Psoas muscle (tissue), 8 donors: ENCODE data around the gene ARHGAP8. TPM values are rescaled to one million over a fixed set of nuclear protein-coding genes. Genes with fewer than 3 reads are reported as not detected.

Experiments
- ATAC-seq, 4 donors: fragments of 200-7000 bp; cut with Tn5 transposase; one replicate each; pipeline ENCODE4 v1.9.1; 2020; ENCODE audit warnings: moderate library complexity in 3 of 4, mild to moderate bottlenecking in 2 of 4
- DNase-seq, 2 donors: peaks; one replicate each; pipeline ENCODE4 v3.0.0-alpha.2; 2020
- H3K27ac ChIP-seq: fragments of 200-600 bp; one replicate; pipeline ENCODE4 v1.8.0; 2022
- H3K27me3 ChIP-seq, 3 donors: fragments of 200-600 bp in 1 of 3; one replicate each; pipeline versions ENCODE4 v1.6.1 to v1.8.0; 2013 to 2022; ENCODE audit warnings: low read length in 2 of 3, mild to moderate bottlenecking in 2 of 3, moderate library complexity in 1 of 3; ENCODE audit not compliant: insufficient read depth in 3 of 3
- H3K36me3 ChIP-seq, 2 donors: fragments of 200-600 bp in 1 of 2; one replicate each; pipeline versions ENCODE4 v1.6.1 to v1.8.0; 2013 to 2022; ENCODE audit warnings: low read depth in 1 of 2, mild to moderate bottlenecking in 1 of 2, moderate library complexity in 1 of 2; ENCODE audit not compliant: insufficient read depth in 1 of 2
- H3K4me1 ChIP-seq: fragments of 200-600 bp; one replicate; pipeline ENCODE4 v1.8.0; 2022
- H3K4me3 ChIP-seq: fragments of 200-600 bp; one replicate; pipeline ENCODE4 v1.8.0; 2022; ENCODE audit warnings: mild to moderate bottlenecking
- H3K9me3 ChIP-seq: fragments of 200-600 bp; one replicate; pipeline ENCODE4 v1.8.0; 2022
- CTCF ChIP-seq: fragments of 200-600 bp; IDR thresholded peaks from one replicate; pipeline ENCODE4 v1.8.0; 2022; ENCODE audit warnings: antibody characterized with exemption
- WGBS, 3 donors: extraction: QIAGEN DNeasy Blood & Tissue Kit; methylation state at CpG; one replicate each; pipeline versions ENCODE4 v1.1.6 to v1.1.7; 2013; 5-methylcytosine and 5-hydroxymethylcytosine counted together
- intact Hi-C, 2 donors: fragments of 100-400 bp; cut with DNase I; formaldehyde crosslinking; loops; one replicate each; pipeline versions ENCODE4 v1.11.0 to v1.14.2; 2022
- polyA plus RNA-seq, 3 donors: library from polyadenylated mRNA; stranded (reverse); fragments of 200-250 nt; gene quantifications; one replicate each; pipeline ENCODE4 v1.2.3, GENCODE V29; 2013
- total RNA-seq, 4 donors: library from RNA; stranded (reverse); fragmentation: NEBNext Ultra II Directional in 2 of 4; extraction: Animal tissue kit (Norgen Biotek cat#: 25700) in 2 of 4; gene quantifications; one replicate each; pipeline versions ENCODE4 v1.2.1 to v1.2.4, GENCODE V29; 2021 to 2023
- donor health status: healthy with polysubstance abuse.
- donor health status: DM: no; HTN: no; CAD: no; lungs with moderate emphysema.
- donor health status: Bipolar disorder and iron deficiency.
- donor health status: healthy.
- donor health status: DM: yes; HTN: yes; CAD: no.
- donor health status: DM: no; HTN: no; CAD: no.
- donor health status: DM: no; HTN: no; CAD: no.
- donor health status: DM: yes; HTN: yes; CAD: no.

ARHGAP8 gene
- total and polyA plus RNA-seq, 7 donors, result 0.14 TPM; not detected in 6

- TF ChIP-seq CTCF, result no peak
- intact Hi-C loops, result no loop called here
Measured at GRCh38 chr22:44786610-44787009, 34.2 kb downstream of the ARHGAP8 start.

GRCh38 chr22:44787832-44788231 lies 35.5 kb downstream of the ARHGAP8 start:
- no peaks in the 10 kb centered on the region for H3K36me3 ChIP-seq
- ATAC-seq, result no peak
- H3K4me3 ChIP-seq, result no peak overlapping the region
- WGBS, 3 donors, result 58 to 74% (median 66%) methylated on average over 3 of the region's 3 CpGs
- no peak for DNase-seq
- no peaks in the 10 kb centered on the region for H3K9me3 ChIP-seq
- peaks cover 0 to 8% (median 0%) of the 10 kb centered on the region in 3 donors for H3K27me3 ChIP-seq
- no peaks in the 10 kb centered on the region for H3K4me1 ChIP-seq
- no peak overlapping the region for H3K27ac ChIP-seq
- no peak for TF ChIP-seq CTCF
- intact Hi-C loops, result no loop called here

More at GRCh38 chr22:44786610-44787009, 34.2 kb downstream of the ARHGAP8 start:
- Histone ChIP-seq H3K4me3 (no peak overlapping the region), H3K4me1 (no peaks in the 10 kb centered on the region), H3K36me3 (no peaks in the 10 kb centered on the region), H3K9me3 (no peaks in the 10 kb centered on the region), H3K27ac (no peak overlapping the region), H3K27me3 (peaks cover 0 to 8% (median 0%) of the 10 kb centered on the region in 3 donors)
- ATAC-seq (no peak), DNase-seq (no peak)
- 61 to 73% (median 72%) methylated on average over 7 of the region's 7 CpGs for WGBS, 3 donors

GRCh38 chr22:44793106-44793505 lies 40.7 kb downstream of the ARHGAP8 start:
- Histone ChIP-seq H3K4me1 (no peaks in the 10 kb centered on the region), H3K27ac (no peak overlapping the region), H3K9me3 (no peaks in the 10 kb centered on the region), H3K27me3 (peaks cover 0 to 4% (median 0%) of the 10 kb centered on the region in 3 donors), H3K4me3 (no peak overlapping the region), H3K36me3 (no peaks in the 10 kb centered on the region)
- ATAC-seq (no peak), DNase-seq (no peak)
- no peak for TF ChIP-seq CTCF
- intact Hi-C loops, result no loop called here
- 59 to 81% (median 72%) methylated on average over 10 of the region's 10 CpGs for WGBS, 3 donors

GRCh38 chr22:44793506-44794172 lies 41.3 kb downstream of the ARHGAP8 start:
- H3K27ac ChIP-seq, result no peak overlapping the region
- TF ChIP-seq CTCF, result no peak
- no peak overlapping the region for H3K4me3 ChIP-seq
- H3K36me3 ChIP-seq, result no peaks in the 10 kb centered on the region
- DNase-seq (no peak), ATAC-seq (no peak)
- H3K27me3 ChIP-seq, result peaks cover 0 to 6% (median 4%) of the 10 kb centered on the region in 3 donors
- WGBS, 3 donors, result 55 to 67% (median 63%) methylated on average over 24 of the region's 24 CpGs
- H3K4me1 ChIP-seq, result no peaks in the 10 kb centered on the region
- intact Hi-C loops, result no loop called here
- H3K9me3 ChIP-seq, result no peaks in the 10 kb centered on the region
